Measurements from ENCODE around the gene DENND1C. TPM values are rescaled to one million over a fixed set of nuclear protein-coding genes. Genes with fewer than 3 reads are reported as not detected.

DENND1C gene
- polyA plus RNA-seq, 2 of the 4 experiments (the other 2 are of a cell fraction) = 0.30 to 0.32 TPM

GRCh38 chr19:6452899-6453298 lies 28.7 kb downstream of the DENND1C start (continued):
- no peak for TF ChIP-seq E2F6 (IDR thresholded peaks at IDR 0.05; ENCODE audit: borderline replicate concordance, low read depth)
- TF ChIP-seq BHLHE40 (IDR thresholded peaks at IDR 0.05; ENCODE audit: low read depth, low read length) = no peak

- 95% methylated on average over 18 of the region's 19 CpGs for WGBS (ENCODE audit: missing lambda C conversion rate)
- Histone ChIP-seq H3K4me2 (no peak overlapping the region), H3K4me1 (no peaks in the 10 kb centered on the region), H3K4me3 (no peak overlapping the region), H3K27ac (no peak overlapping the region), H3K9me3 (no peaks in the 10 kb centered on the region; the same call in 2 of the 3 replicates)
- TF ChIP-seq TFCP2L1 (CRISPR knock-in tag; IDR thresholded peaks at IDR 0.05) = no peak
- TF ChIP-seq CEBPB (IDR thresholded peaks at IDR 0.05) = no peak
- no peak for TF ChIP-seq FOSL2 (IDR thresholded peaks at IDR 0.05)
- TF ChIP-seq FOSL2 (CRISPR knock-in tag; IDR thresholded peaks at IDR 0.05) = no peak
- TF ChIP-seq USF2 (IDR thresholded peaks at IDR 0.05) = no peak
- TF ChIP-seq JUNB (IDR thresholded peaks at IDR 0.05) = no peak
- no peak for TF ChIP-seq TP53 (CRISPR knock-in tag; IDR thresholded peaks at IDR 0.05)
- TF ChIP-seq RFX5 (IDR thresholded peaks at IDR 0.05) = no peak
- no peak for TF ChIP-seq PBX3 (IDR thresholded peaks at IDR 0.05)
- no peak for TF ChIP-seq ESRRA (IDR thresholded peaks at IDR 0.05; ENCODE audit: borderline replicate concordance, low read length)
- TF ChIP-seq MAX (IDR thresholded peaks at IDR 0.05) = no peak
- no peak for TF ChIP-seq CHD2 (IDR thresholded peaks at IDR 0.05; ENCODE audit: low read length, partially characterized antibody)
- no peak for TF ChIP-seq PHF8 (IDR thresholded peaks at IDR 0.05; ENCODE audit: borderline replicate concordance, low read depth)
- TF ChIP-seq HEYL (CRISPR knock-in tag; IDR thresholded peaks at IDR 0.05) = no peak
- TF ChIP-seq EHMT2 (IDR thresholded peaks at IDR 0.05; ENCODE audit: low read depth) = no peak
- TF ChIP-seq KDM5A (IDR thresholded peaks at IDR 0.05) = no peak
- no peak for TF ChIP-seq NPAS2 (CRISPR knock-in tag; IDR thresholded peaks at IDR 0.05; ENCODE audit: borderline replicate concordance)
- TF ChIP-seq EHF (CRISPR knock-in tag; IDR thresholded peaks at IDR 0.05) = no peak
- no peak for TF ChIP-seq GATA3 (IDR thresholded peaks at IDR 0.05; ENCODE audit: borderline replicate concordance)
- TF ChIP-seq BHLHE40 (IDR thresholded peaks at IDR 0.05; ENCODE audit: low read depth, low read length) = no peak
- no peak for TF ChIP-seq SREBF2 (IDR thresholded peaks at IDR 0.05)
- FAIRE-seq = no peak
- no peak for DNase-seq (ENCODE audit: low read depth in 1 of 2, low spot score in 1 of 2)
- ChIA-PET POLR2A (no interaction called here), CTCF (no interaction called here)
- no peak for ATAC-seq
These were observed 29.4 kb downstream of the DENND1C start for GRCh38 chr19:6452223-6452614.

GRCh38 chr19:6451583-6452222 lies 29.9 kb downstream of the DENND1C start:
- DNase-seq (ENCODE audit: low read depth in 1 of 2, low spot score in 1 of 2) (no peak), ATAC-seq (no peak), FAIRE-seq (no peak)
- ChIA-PET POLR2A (no interaction called here), CTCF (no interaction called here)
- H3K4me3 ChIP-seq = no peak overlapping the region
- H3K4me1 ChIP-seq = no peaks in the 10 kb centered on the region
- H3K9me3 ChIP-seq = no peaks in the 10 kb centered on the region; the same call in 2 of the 3 replicates
- WGBS (ENCODE audit: missing lambda C conversion rate) = 97% methylated on average over 7 of the region's 7 CpGs
- no peak overlapping the region for H3K4me2 ChIP-seq
- H3K27ac ChIP-seq = no peak overlapping the region
- TF ChIP-seq HMGXB4 (CRISPR knock-in tag; IDR thresholded peaks at IDR 0.05; ENCODE audit: borderline replicate concordance) = no peak
- TF ChIP-seq BHLHE40 (IDR thresholded peaks at IDR 0.05; ENCODE audit: low read depth, low read length) = no peak
- no peak for TF ChIP-seq SREBF2 (IDR thresholded peaks at IDR 0.05)
- TF ChIP-seq ELK1 (IDR thresholded peaks at IDR 0.05; ENCODE audit: low read depth, low read length) = no peak
- no peak for TF ChIP-seq ZSCAN20 (CRISPR knock-in tag; IDR thresholded peaks at IDR 0.05)
- TF ChIP-seq TP53 (CRISPR knock-in tag; IDR thresholded peaks at IDR 0.05) = no peak
- TF ChIP-seq NR3C1 (IDR thresholded peaks at IDR 0.05) = no peak
- TF ChIP-seq ZC3H11A (IDR thresholded peaks at IDR 0.05) = no peak
- TF ChIP-seq KDM5A (IDR thresholded peaks at IDR 0.05) = no peak
- no peak for TF ChIP-seq RCOR1 (IDR thresholded peaks at IDR 0.05; ENCODE audit: low read depth, low read length)
- no peak for TF ChIP-seq EP300 (IDR thresholded peaks at IDR 0.05)
- no peak for TF ChIP-seq CHD4 (IDR thresholded peaks at IDR 0.05; ENCODE audit: borderline replicate concordance)
- TF ChIP-seq BCL3 (IDR thresholded peaks at IDR 0.05) = no peak
- TF ChIP-seq JUN (IDR thresholded peaks at IDR 0.05) = no peak

All from A549 (cell line).